ENCODE results near the gene XRN2. TPM values are rescaled to one million over a fixed set of nuclear protein-coding genes. Genes with fewer than 3 reads are reported as not detected.

Gene XRN2, protein sequence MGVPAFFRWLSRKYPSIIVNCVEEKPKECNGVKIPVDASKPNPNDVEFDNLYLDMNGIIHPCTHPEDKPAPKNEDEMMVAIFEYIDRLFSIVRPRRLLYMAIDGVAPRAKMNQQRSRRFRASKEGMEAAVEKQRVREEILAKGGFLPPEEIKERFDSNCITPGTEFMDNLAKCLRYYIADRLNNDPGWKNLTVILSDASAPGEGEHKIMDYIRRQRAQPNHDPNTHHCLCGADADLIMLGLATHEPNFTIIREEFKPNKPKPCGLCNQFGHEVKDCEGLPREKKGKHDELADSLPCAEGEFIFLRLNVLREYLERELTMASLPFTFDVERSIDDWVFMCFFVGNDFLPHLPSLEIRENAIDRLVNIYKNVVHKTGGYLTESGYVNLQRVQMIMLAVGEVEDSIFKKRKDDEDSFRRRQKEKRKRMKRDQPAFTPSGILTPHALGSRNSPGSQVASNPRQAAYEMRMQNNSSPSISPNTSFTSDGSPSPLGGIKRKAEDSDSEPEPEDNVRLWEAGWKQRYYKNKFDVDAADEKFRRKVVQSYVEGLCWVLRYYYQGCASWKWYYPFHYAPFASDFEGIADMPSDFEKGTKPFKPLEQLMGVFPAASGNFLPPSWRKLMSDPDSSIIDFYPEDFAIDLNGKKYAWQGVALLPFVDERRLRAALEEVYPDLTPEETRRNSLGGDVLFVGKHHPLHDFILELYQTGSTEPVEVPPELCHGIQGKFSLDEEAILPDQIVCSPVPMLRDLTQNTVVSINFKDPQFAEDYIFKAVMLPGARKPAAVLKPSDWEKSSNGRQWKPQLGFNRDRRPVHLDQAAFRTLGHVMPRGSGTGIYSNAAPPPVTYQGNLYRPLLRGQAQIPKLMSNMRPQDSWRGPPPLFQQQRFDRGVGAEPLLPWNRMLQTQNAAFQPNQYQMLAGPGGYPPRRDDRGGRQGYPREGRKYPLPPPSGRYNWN
- total RNA-seq = 10 to 100 TPM; 46.3 to 62.0 (median 49.7) TPM
- total RNA-seq (2013) = 66.4 TPM
- 134 to 340 (median 186) reads per million in 29 experiments for total RNA-seq

DNA sequence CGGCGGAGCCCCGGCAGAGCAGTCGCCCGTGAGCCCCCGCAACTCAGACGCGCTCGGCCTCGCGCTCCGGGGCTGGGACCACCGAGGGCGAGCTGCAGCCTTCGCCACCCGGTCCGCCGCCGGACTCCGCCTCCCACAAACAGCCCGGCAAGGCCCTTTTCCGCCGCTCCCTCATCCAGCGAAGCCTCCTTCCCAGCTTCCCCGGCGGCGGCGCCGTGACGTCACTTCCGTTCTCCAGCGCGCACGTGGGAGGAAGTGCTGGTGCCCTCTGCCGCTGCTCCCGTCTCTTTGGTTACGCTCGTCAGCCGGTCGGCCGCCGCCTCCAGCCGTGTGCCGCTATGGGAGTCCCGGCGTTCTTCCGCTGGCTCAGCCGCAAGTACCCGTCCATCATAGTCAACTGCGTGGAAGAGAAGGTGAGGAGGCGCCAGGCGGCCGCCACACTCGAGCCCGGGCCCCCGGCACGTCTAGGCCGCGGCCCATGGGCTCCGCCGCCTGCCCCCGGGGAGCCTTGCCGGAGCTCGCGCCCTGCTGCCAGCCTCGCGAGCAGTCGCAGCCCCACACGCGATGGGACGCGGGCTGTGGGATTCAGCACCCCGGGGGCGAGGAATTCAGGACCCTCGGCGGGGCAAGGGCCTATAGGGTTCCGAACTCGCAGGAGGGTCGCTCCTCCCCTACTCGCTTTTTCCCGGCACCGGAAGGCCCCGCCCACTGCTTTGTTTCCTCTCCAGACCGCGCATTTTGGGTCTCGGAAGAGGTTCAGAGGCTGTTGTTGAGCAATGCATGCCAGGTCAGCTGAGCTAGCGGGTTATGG is at the start of gene XRN2:
Gene XRN2, plus strand, starts transcription at position 271 of the 811 bp plus-strand sequence. Its CDS starts 68 bp downstream, at position 339.
- Mint-ChIP-seq H3K27me3 (peaks cover 2 to 3% of the 10 kb centered on the region in 2 donors), H3K4me1 (peaks cover 27 to 42% (median 31%) of the 10 kb centered on the region in 3 donors), H3K9me3 (peaks cover 0 to 2% (median 2%) of the 10 kb centered on the region in 3 donors), H3K36me3 (peaks cover 9% of the 10 kb centered on the region), H3K27ac (peak within 1 kb of the TSS; percentile 97 to 99), H3K4me3 (peak within 1 kb of the TSS; percentile 93 to 97 (median 95))
- ATAC-seq (replicated peaks in 1 of 4) = peak; percentile 90 to 91 (median 90)
- Histone ChIP-seq H3K4me1 (ENCODE audit: control insufficient read depth in 1 of 2, extremely low read depth in 1 of 2, insufficient read depth in 2 of 2, low read length in 2 of 2) (peaks cover 7 to 25% of the 10 kb centered on the region in 2 experiments), H3K27me3 (replicated peaks in 1 of 2; ENCODE audit: control insufficient read depth in 2 of 2, extremely low read depth in 1 of 2, insufficient read depth in 2 of 2, low read length in 1 of 2) (peaks cover 0 to 3% of the 10 kb centered on the region in 2 experiments), H3K4me3 (ENCODE audit: control insufficient read depth in 1 of 2, extremely low read depth in 1 of 2, low read length in 1 of 2) (peak within 1 kb of the TSS; percentile 76), H3K36me3 (ENCODE audit: control insufficient read depth in 2 of 2, extremely low read depth in 1 of 2, insufficient read depth in 1 of 2, low read length in 1 of 2) (no peaks in the 10 kb centered on the region), H3K9me3 (no peaks in the 10 kb centered on the region), H3K27ac (ENCODE audit: low read length) (peak within 1 kb of the TSS; percentile 83)
- under 1% methylated on average over 86 of the region's 87 CpGs for WGBS (ENCODE audit: insufficient coverage)
- ChIA-PET POLR2A (interaction anchor here in 1 of 2 donors (1.1 kb wide), 1 partner anchor 22 kb away, joined by 4 read pairs; no protein-coding TSS in a partner anchor), CTCF (interaction anchor here (0.6 to 0.9 kb wide), 3 partner anchors 9 to 49 kb away, joined by 3 to 6 read pairs (median 4); no protein-coding TSS in a partner anchor)
- DNase-seq = peak; percentile 84 to 97 (median 92)

DNA sequence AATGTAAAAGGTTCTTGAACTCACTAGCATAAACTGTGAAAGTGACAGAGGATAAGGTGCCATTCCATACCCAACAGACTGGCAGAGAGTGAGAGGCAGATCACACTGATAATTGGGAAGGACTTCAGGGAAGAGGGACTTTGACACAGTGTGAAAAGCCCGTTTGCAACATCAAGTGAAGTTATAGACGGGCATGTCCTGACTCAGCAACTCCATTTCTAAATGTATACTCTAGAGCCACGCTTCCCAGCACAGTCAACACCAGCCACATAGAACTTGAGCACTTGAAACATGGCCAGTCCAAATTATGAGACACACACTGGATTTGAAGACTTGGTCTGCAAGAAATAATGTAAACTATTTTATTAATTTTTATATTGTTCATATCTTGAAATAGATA is 45.9 kb upstream of the XRN2 start:
- ChIA-PET CTCF (no interaction called here), POLR2A (no interaction called here)
- no peaks in the 10 kb centered on the region for H3K4me1 ChIP-seq (ENCODE audit: control insufficient read depth in 1 of 2, extremely low read depth in 1 of 2, insufficient read depth in 2 of 2, low read length in 2 of 2)
- WGBS (ENCODE audit: insufficient coverage) = 42% methylated on average over 2 of the region's 3 CpGs
- no peaks in the 10 kb centered on the region for H3K9me3 ChIP-seq
- no peak overlapping the region for H3K4me3 ChIP-seq (ENCODE audit: control insufficient read depth in 1 of 2, extremely low read depth in 1 of 2, low read length in 1 of 2)
- no peaks in the 10 kb centered on the region for H3K36me3 ChIP-seq (ENCODE audit: control insufficient read depth in 2 of 2, extremely low read depth in 1 of 2, insufficient read depth in 1 of 2, low read length in 1 of 2)
- Mint-ChIP-seq H3K4me3 (no peak overlapping the region), H3K27me3 (peaks cover 0 to 5% of the 10 kb centered on the region in 2 donors), H3K27ac (no peak overlapping the region), H3K36me3 (no peaks in the 10 kb centered on the region), H3K4me1 (no peaks in the 10 kb centered on the region), H3K9me3 (no peaks in the 10 kb centered on the region)
- ATAC-seq (replicated peaks in 1 of 4) (no peak), DNase-seq (no peak)
- no peak overlapping the region for H3K27ac ChIP-seq (ENCODE audit: low read length)
- H3K27me3 ChIP-seq (replicated peaks in 1 of 2; ENCODE audit: control insufficient read depth in 2 of 2, extremely low read depth in 1 of 2, insufficient read depth in 2 of 2, low read length in 1 of 2) = no peaks in the 10 kb centered on the region

DNA sequence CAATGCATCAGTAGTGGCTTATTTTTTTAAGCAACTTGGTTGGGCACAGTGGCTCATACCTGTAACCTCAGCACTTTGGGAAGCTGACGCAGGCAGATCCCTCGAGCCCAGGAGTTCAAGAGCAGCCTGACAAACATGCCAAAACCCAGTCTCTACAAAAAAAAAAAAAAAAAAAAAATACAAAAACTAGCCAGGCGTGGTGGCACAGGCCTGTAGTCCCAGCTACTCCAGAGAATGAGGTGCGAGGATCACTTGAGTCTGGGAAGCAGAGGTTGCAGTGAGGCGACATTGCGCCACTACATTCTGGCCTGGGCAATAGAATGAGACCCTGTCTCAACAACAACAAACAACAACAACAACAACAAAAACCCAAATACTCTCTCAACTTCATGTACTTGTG is 44.7 kb upstream of the XRN2 start:
- CTCF ChIA-PET = interaction anchor here in 1 of 2 donors (0.6 to 0.7 kb wide), 2 partner anchors 49 to 286 kb away, joined by 3 to 4 read pairs; no protein-coding TSS in a partner anchor
- Mint-ChIP-seq H3K9me3 (no peaks in the 10 kb centered on the region), H3K4me3 (no peak overlapping the region), H3K4me1 (no peaks in the 10 kb centered on the region), H3K27me3 (peaks cover 4 to 5% of the 10 kb centered on the region in 2 donors), H3K36me3 (no peaks in the 10 kb centered on the region), H3K27ac (no peak overlapping the region)
- ATAC-seq (replicated peaks in 1 of 4) (no peak), DNase-seq (no peak)
- POLR2A ChIA-PET = no interaction called here
- Histone ChIP-seq H3K27me3 (replicated peaks in 1 of 2; ENCODE audit: control insufficient read depth in 2 of 2, extremely low read depth in 1 of 2, insufficient read depth in 2 of 2, low read length in 1 of 2) (peaks cover 0 to 5% of the 10 kb centered on the region in 2 experiments), H3K4me1 (ENCODE audit: control insufficient read depth in 1 of 2, extremely low read depth in 1 of 2, insufficient read depth in 2 of 2, low read length in 2 of 2) (no peaks in the 10 kb centered on the region), H3K4me3 (ENCODE audit: control insufficient read depth in 1 of 2, extremely low read depth in 1 of 2, low read length in 1 of 2) (no peak overlapping the region), H3K36me3 (ENCODE audit: control insufficient read depth in 2 of 2, extremely low read depth in 1 of 2, insufficient read depth in 1 of 2, low read length in 1 of 2) (no peaks in the 10 kb centered on the region), H3K9me3 (no peaks in the 10 kb centered on the region), H3K27ac (ENCODE audit: low read length) (no peak overlapping the region)
- 60% methylated on average over 1 of the region's 6 CpGs for WGBS (ENCODE audit: insufficient coverage)

DNA sequence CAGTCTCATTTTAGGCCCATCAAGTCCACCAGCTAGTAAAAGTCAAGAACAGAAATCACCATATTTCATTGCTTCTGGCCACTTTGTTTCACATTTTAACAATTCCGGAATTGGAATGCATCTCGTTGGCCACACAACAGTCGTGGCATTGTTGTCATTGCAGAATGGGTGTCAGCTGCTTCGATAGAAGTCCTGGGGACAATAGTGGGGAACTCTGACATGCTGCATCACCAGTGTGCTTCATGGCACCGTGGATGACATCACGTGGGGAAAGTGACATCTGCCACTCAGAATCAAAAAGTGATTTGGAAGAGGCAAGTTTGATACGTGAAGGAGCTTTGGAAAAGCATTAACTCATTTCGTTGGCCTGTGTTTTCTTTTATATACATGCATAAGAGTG is 43.8 kb upstream of the XRN2 start:
- Mint-ChIP-seq H3K36me3 (no peaks in the 10 kb centered on the region), H3K27ac (no peak overlapping the region), H3K4me1 (no peaks in the 10 kb centered on the region), H3K27me3 (peaks cover 4 to 5% of the 10 kb centered on the region in 2 donors), H3K4me3 (no peak overlapping the region), H3K9me3 (no peaks in the 10 kb centered on the region)
- 93% methylated on average over 6 of the region's 8 CpGs for WGBS (ENCODE audit: insufficient coverage)
- Histone ChIP-seq H3K36me3 (ENCODE audit: control insufficient read depth in 2 of 2, extremely low read depth in 1 of 2, insufficient read depth in 1 of 2, low read length in 1 of 2) (no peaks in the 10 kb centered on the region), H3K27me3 (replicated peaks in 1 of 2; ENCODE audit: control insufficient read depth in 2 of 2, extremely low read depth in 1 of 2, insufficient read depth in 2 of 2, low read length in 1 of 2) (peaks cover 0 to 5% of the 10 kb centered on the region in 2 experiments), H3K27ac (ENCODE audit: low read length) (no peak overlapping the region), H3K4me3 (ENCODE audit: control insufficient read depth in 1 of 2, extremely low read depth in 1 of 2, low read length in 1 of 2) (no peak overlapping the region), H3K4me1 (ENCODE audit: control insufficient read depth in 1 of 2, extremely low read depth in 1 of 2, insufficient read depth in 2 of 2, low read length in 2 of 2) (no peaks in the 10 kb centered on the region), H3K9me3 (no peaks in the 10 kb centered on the region)
- ChIA-PET CTCF (interaction anchor here in 1 of 2 donors (0.7 kb wide), 1 partner anchor 44 kb away, joined by 6 read pairs; the partner anchor contains the start of gene XRN2), POLR2A (no interaction called here)
- ATAC-seq (replicated peaks in 1 of 4) (no peak), DNase-seq (no peak)

DNA sequence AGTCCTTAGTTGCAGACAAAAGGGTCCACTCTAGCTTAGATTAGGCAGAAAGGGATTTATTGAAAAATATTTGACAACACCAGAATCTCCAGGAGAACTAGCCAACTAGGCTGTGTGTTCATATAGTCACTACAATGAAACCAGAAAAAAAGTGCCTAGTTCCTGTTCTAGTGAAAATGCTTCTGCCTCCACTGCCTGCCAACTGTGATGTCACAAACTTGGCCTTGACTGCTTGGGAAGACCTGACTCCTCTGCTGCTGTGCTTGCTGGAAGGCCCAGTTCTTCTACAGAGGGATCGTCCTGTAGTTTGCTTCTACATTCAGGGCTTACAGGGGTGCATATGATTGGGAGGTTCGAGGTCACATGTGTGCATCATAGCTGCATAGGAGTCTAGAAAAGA is 40.3 kb upstream of the XRN2 start:
- Histone ChIP-seq H3K36me3 (ENCODE audit: control insufficient read depth in 2 of 2, extremely low read depth in 1 of 2, insufficient read depth in 1 of 2, low read length in 1 of 2) (no peaks in the 10 kb centered on the region), H3K27ac (ENCODE audit: low read length) (no peak overlapping the region), H3K9me3 (no peaks in the 10 kb centered on the region), H3K27me3 (replicated peaks in 1 of 2; ENCODE audit: control insufficient read depth in 2 of 2, extremely low read depth in 1 of 2, insufficient read depth in 2 of 2, low read length in 1 of 2) (peaks cover 0 to 15% of the 10 kb centered on the region in 2 experiments), H3K4me3 (ENCODE audit: control insufficient read depth in 1 of 2, extremely low read depth in 1 of 2, low read length in 1 of 2) (no peak overlapping the region), H3K4me1 (ENCODE audit: control insufficient read depth in 1 of 2, extremely low read depth in 1 of 2, insufficient read depth in 2 of 2, low read length in 2 of 2) (no peaks in the 10 kb centered on the region)
- Mint-ChIP-seq H3K4me3 (no peak overlapping the region), H3K27ac (no peak overlapping the region), H3K36me3 (no peaks in the 10 kb centered on the region), H3K9me3 (no peaks in the 10 kb centered on the region), H3K27me3 (peaks cover 2 to 14% of the 10 kb centered on the region in 2 donors), H3K4me1 (no peaks in the 10 kb centered on the region)
- POLR2A ChIA-PET = no interaction called here
- DNase-seq (no peak), ATAC-seq (replicated peaks in 1 of 4) (no peak)
- CTCF ChIA-PET = interaction anchor here in 1 of 2 donors (0.7 kb wide), 1 partner anchor 244 kb away, joined by 3 read pairs; no protein-coding TSS in a partner anchor
- 80% methylated on average over 1 of the region's 2 CpGs for WGBS (ENCODE audit: insufficient coverage)

Measured in T-cell (primary cell).